Lung (tissue), 12 donors: ENCODE data around the gene EPDR1. TPM values are rescaled to one million over a fixed set of nuclear protein-coding genes. Genes with fewer than 3 reads are reported as not detected.
A peak's percentile ranks its signal among the peaks of the same experiment; 100 is the strongest.

ENCODE experiments used
- ATAC-seq: fragments of 200-7000 bp; cut with Tn5 transposase; one replicate; pipeline ENCODE4 v1.9.1; 2020; ENCODE audit warnings: moderate number of reproducible peaks; ENCODE audit not compliant: insufficient read depth, low FRiP score
- DNase-seq, 3 donors: peaks; one replicate each; pipeline ENCODE4 v3.0.0-alpha.2; 2013 to 2017
- H3K27ac ChIP-seq, 2 donors: one replicate each; pipeline ENCODE4 v1.5.1; 2013; ENCODE audit warnings: mild to moderate bottlenecking in 2 of 2, moderate library complexity in 2 of 2, control low read depth in 1 of 2, inconsistent platforms in 1 of 2, low read depth in 1 of 2, low read length in 1 of 2
- H3K27me3 ChIP-seq, 3 donors: one replicate each; pipeline ENCODE4 v1.5.1; 2013; ENCODE audit warnings: low read length in 2 of 3; ENCODE audit not compliant: control insufficient read depth in 3 of 3, insufficient read depth in 3 of 3
- H3K36me3 ChIP-seq, 4 donors: one replicate each; pipeline ENCODE4 v1.5.1; 2013; ENCODE audit warnings: low read length in 4 of 4, mild to moderate bottlenecking in 1 of 4, moderate library complexity in 1 of 4; ENCODE audit not compliant: control insufficient read depth in 4 of 4, insufficient read depth in 4 of 4
- H3K4me1 ChIP-seq, 5 donors: one replicate each; pipeline ENCODE4 v1.5.1; 2013; ENCODE audit warnings: low read length in 5 of 5, mild to moderate bottlenecking in 2 of 5, moderate library complexity in 1 of 5; ENCODE audit not compliant: control insufficient read depth in 5 of 5, insufficient read depth in 5 of 5
- H3K4me3 ChIP-seq: one replicate; pipeline ENCODE4 v1.5.1; 2013; ENCODE audit warnings: mild to moderate bottlenecking, control low read depth, moderate library complexity
- H3K9ac ChIP-seq, 2 donors: one replicate each; pipeline ENCODE4 v1.5.1; 2013; ENCODE audit warnings: low read length in 2 of 2, control low read depth in 1 of 2; ENCODE audit not compliant: insufficient read depth in 1 of 2
- H3K9me3 ChIP-seq, 4 donors: one replicate each; pipeline ENCODE4 v1.5.1; 2013; ENCODE audit warnings: low read length in 3 of 4, mild to moderate bottlenecking in 1 of 4, moderate library complexity in 1 of 4; ENCODE audit not compliant: control insufficient read depth in 4 of 4, insufficient read depth in 3 of 4
- CTCF ChIP-seq: IDR thresholded peaks from 2 replicates; pipeline ENCODE4 v1.5.1; 2012; ENCODE audit warnings: mild to moderate bottlenecking; ENCODE audit errors: control extremely low read depth, extremely low read depth
- WGBS, 2 donors: extraction: QIAGEN DNeasy Blood & Tissue Kit; methylation state at CpG; one replicate each; pipeline ENCODE4 v1.1.7; 2013; 5-methylcytosine and 5-hydroxymethylcytosine counted together
- polyA plus RNA-seq, 2 donors: library from polyadenylated mRNA; stranded (reverse); fragments of 200-250 nt; gene quantifications; one replicate each; pipeline ENCODE4 v1.2.1, GENCODE V29; 2013
- total RNA-seq, 2 donors: library from RNA; depleted of rRNA in 1 of 2; stranded (reverse); fragments of >200 nt in 1 of 2; gene quantifications; one replicate each; pipeline ENCODE4 v1.2.1, GENCODE V29; 2014 to 2021
- donor health status: control.
- donor health status: control.
- donor health status: Bipolar disorder and iron deficiency.
- donor health status: healthy.
- donor health status: DM: yes; HTN: yes; CAD: no.

Gene EPDR1
- total and polyA plus RNA-seq, 4 donors = 22.5 to 93.2 (median 49.1) TPM

DNA sequence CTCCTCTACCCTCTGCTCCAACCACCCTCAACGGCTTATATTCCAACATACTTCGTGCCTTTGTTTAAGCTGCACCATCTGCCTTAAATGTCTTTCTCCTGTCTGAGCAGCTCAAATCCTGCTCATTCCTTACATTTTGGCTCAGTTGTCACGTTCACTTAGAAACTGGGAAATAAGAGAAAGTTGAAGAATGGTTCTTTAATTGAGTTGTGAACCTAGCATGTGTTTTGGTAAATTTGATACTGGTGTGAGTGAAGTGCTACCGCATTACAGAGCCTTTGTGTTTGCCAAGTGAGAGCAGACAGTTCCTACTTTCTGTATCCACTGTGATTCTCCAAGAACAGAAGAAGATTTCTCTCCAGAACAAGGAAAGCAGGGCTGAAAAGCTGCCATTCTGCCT lies 54.3 kb downstream of the EPDR1 start:
- no peak for TF ChIP-seq CTCF
- H3K4me1 ChIP-seq = no peaks in the 10 kb centered on the region
- H3K27me3 ChIP-seq = peaks cover 0 to 3% (median 0%) of the 10 kb centered on the region in 3 donors
- DNase-seq (no peak), ATAC-seq (no peak)
- no peak overlapping the region for H3K27ac ChIP-seq
- no peak overlapping the region for H3K9ac ChIP-seq
- WGBS, 2 donors = 72 to 90% methylated on average over 4 of the region's 4 CpGs
- no peaks in the 10 kb centered on the region for H3K9me3 ChIP-seq
- H3K4me3 ChIP-seq = no peak overlapping the region
- no peaks in the 10 kb centered on the region for H3K36me3 ChIP-seq

DNA sequence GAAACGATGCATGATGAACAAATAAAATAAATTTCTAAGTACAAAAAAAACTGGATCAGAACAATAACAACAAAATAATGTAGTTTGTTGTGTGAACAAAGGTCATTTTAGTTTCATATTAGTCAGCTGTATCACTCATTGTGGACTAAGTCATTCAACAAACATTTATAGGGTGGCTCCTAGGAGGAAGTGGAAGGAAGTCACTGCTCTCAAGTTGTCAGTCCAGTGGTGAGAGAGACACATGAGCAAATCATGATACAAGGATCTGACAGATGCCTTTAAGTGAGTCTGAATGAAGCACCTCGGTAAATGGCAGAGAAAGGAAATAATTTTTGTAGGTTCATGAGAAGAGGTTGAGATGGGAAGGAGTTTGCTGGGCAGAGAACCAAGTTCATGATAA lies 56.8 kb downstream of the EPDR1 start:
- H3K27me3 ChIP-seq = no peaks in the 10 kb centered on the region
- H3K36me3 ChIP-seq = no peaks in the 10 kb centered on the region
- DNase-seq (no peak), ATAC-seq (no peak)
- no peak overlapping the region for H3K27ac ChIP-seq
- H3K4me1 ChIP-seq = no peaks in the 10 kb centered on the region
- no peak overlapping the region for H3K9ac ChIP-seq
- WGBS, 2 donors = 74 to 82% methylated on average over 2 of the region's 2 CpGs
- no peaks in the 10 kb centered on the region for H3K9me3 ChIP-seq
- no peak overlapping the region for H3K4me3 ChIP-seq
- TF ChIP-seq CTCF = no peak

DNA sequence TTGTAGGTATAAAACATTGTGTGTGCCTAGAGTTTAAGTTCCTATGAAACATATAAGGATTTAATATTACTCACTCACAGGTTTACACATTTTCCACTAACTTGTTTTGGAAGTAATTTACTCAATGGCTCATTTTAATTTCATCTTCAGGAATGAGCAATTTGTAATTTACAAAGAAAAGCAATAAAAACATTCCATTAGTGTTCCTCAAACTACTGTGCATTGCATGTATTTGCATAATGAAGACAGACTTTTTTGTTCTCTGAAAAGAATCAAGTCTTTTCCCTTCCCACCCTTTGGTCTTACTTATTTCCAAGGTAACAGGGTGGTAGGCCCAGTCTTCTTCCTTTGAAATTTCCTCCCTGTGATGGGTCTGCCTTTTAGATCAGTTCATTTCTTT lies 61.2 kb downstream of the EPDR1 start:
- H3K27ac ChIP-seq = no peak overlapping the region
- no peak overlapping the region for H3K4me3 ChIP-seq
- no peaks in the 10 kb centered on the region for H3K4me1 ChIP-seq
- no peak overlapping the region for H3K9ac ChIP-seq
- no peak for ATAC-seq
- H3K27me3 ChIP-seq = no peaks in the 10 kb centered on the region
- no peaks in the 10 kb centered on the region for H3K36me3 ChIP-seq
- TF ChIP-seq CTCF = no peak
- H3K9me3 ChIP-seq = no peaks in the 10 kb centered on the region
- DNase-seq = no peak

- peak in 1 of 3 donors; percentile 15 for DNase-seq
- no peak for TF ChIP-seq CTCF
- Histone ChIP-seq H3K27me3 (no peaks in the 10 kb centered on the region), H3K36me3 (no peaks in the 10 kb centered on the region), H3K27ac (no peak overlapping the region), H3K9ac (no peak overlapping the region), H3K4me1 (no peaks in the 10 kb centered on the region), H3K9me3 (no peaks in the 10 kb centered on the region), H3K4me3 (no peak overlapping the region)
- WGBS, 2 donors = 55 to 85% methylated on average over 3 of the region's 3 CpGs
- peak; percentile 56 for ATAC-seq
These were observed 62.0 kb downstream of the EPDR1 start for GRCh38 chr7:37982423-37982822.
